ENCODE results near the gene HEATR9.

HEATR9 gene

DNA sequence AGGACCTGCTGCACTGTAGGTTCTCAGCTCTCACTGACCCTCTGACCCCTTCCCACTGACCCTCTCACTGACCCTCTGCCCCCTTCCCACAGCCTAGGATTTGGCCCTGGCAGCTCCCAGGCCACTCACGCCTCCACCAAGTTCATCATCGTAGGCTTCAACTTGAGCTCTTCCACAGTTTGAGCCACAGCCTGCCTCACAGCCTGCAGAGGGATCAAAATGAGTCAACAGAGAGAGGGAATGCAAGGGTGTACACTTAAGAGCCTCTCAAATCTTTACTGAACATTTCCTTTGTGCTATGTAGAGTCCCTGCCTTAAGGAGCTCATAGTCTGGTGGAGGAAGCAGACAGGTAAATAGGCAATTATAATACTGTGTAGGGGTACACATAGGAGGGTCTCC lies 12.1 kb downstream of the HEATR9 start:
- no peak for DNase-seq

DNA sequence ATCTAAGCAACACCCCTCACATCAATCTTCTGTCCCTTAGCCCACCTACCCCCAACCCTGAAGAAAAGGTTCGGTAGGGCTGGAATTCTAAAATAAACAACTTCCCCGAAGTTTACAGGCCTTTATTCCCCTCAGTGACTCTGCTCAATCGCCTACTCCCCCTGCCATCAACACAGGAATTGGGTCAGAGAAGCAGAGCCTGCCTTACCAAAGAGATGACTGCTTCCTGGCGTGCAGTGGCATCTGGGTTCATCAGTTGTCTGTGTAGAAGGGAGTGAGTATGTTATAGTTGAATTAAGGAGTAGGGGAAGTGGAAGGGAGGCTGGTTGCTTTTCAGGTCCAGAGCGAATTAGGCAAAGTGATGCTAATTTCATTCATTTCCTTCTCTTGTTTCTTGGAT lies 12.7 kb downstream of the HEATR9 start:
- no peak for DNase-seq

DNA sequence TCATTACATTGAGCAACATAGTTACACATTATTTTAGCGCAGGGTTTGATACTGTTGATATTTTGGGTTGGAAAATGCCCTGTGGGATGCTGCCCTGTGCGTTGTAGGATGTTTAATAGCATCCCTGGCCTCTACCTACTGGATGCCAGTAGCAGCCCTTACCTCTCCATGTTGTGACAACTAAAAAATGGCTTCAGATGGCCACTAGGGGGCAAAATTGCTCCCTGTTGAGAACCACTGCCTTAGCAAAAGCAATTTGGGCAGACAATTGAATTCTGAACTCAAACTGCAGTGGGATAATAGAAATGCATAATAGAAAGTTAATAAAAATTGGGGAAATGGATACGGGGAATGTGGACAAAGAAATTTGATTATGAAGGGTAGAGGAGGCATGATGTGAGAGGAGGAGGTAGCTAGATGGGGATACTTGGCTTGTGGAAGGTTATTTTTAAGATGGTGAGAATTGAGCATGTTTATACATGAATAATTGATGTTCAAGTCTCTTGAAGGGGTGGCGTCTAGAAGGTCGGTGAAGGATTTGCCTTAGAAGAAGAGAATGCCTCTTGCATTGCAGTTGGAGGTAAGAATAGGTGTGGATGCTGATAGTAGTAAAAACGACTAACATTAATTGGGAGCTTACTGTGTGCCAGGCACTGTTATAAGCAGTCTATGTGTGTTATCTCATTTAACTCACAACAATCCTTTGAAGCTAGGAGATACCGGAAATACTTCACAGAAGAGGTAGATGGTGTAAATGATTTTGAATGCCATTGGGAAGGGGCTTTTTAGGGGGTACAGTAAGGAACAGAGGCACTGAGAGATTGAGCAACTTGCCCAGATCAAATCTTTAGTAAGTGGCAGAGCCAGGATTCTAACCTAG lies 19.0 kb downstream of the HEATR9 start:
- DNase-seq: peak; percentile 18

DNA sequence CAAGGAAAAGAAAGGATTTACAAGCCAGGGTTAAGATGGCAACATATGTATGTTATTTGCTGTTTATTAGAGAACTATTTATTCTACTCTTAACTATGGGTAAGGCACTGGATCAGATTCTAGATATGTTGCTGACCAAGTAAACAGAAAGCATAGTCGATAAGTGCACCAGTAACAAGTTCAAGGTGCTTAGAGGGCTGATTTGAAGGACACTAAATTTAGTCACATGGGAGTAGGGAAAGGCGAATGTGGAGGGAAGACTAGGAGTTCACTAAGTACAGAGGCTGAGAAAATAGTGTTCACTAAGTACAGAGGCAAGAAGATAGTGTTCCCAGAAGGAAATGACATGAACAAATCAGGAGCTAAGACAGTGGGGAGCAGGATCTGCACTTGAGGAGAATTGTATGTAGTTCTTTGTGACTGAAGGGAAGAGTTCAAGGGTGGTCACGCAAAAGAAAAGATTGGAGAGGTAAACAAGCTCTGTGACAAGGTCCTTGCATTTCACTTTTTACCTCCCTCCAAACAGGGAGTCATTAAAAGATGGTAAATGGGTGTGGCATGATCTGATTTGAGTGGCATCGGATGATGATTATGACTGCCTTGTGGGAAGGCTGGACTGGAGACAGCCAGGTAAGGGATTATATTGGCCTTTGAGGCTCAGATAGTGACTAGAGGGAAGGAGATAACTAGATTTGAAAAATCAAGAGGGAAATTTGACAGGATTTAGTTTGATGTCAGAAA lies 20.9 kb downstream of the HEATR9 start:
- DNase-seq: no peak

DNA sequence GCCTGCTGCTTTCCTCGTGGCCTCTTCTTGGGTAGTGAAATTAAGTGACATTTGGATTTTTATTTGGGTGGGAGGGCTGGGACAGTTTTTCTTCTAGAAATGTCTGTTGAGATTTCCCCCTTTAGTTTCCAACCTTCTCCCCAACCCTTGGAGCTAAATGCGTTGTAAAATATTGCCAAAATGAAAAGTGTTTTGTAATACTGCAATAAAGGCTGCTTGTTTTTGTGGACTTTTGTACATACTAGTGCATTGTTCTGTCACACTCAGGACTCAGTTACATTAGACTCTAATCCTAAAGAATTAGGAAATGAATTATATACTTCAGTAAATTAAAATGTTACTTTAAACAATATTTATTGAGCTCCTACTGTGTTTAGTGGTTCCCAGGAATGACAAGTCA lies 21.7 kb downstream of the HEATR9 start:
- no peak for DNase-seq

DNA sequence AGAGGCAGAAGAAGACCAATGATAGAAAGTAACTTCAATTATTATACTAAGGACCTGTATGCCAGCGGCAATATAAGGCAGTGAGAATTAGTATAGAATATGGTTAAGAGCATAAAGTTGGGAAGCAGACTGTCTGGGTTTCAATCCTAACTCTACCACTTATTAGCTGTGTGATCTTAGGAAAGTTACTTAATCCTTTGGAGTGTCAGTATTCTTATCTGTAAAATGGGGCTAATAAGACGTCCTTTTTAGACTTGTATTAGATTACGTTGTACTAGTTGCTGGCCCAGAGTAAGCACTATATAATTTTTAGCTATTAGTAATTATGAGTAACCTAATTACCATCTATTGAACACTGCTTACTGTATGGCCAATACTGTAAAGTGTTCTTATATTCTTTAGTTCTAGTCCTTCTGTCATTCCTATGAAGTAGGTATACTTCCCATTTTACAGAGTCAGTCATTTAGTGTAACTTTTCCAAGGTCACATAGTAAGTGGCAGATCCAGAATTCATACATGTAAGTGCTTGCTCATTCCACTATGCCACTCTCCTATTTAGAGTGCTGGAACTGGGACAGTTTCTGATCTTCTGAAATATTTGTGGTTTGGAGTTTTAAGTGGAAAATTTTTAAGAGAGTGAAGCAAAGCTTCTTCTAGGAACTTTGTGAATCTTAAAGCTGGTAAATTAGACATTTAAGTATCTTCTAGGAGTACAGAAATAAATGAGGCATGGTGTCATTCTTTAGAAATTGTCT lies 22.5 kb downstream of the HEATR9 start:
- no peak for DNase-seq

DNA sequence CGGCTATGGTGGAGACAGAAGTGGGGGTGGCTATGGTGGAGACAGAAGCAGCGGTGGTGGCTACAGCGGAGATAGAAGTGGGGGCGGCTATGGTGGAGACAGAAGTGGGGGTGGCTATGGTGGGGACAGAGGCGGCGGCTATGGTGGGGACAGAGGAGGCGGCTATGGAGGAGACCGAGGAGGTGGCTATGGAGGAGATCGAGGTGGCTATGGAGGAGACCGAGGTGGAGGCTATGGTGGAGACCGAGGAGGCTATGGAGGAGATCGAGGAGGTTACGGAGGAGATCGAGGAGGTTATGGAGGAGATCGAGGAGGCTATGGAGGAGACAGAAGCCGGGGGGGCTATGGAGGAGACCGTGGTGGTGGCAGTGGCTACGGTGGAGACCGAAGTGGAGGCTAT lies 24.1 kb downstream of the HEATR9 start:
- no peak for DNase-seq

DNA sequence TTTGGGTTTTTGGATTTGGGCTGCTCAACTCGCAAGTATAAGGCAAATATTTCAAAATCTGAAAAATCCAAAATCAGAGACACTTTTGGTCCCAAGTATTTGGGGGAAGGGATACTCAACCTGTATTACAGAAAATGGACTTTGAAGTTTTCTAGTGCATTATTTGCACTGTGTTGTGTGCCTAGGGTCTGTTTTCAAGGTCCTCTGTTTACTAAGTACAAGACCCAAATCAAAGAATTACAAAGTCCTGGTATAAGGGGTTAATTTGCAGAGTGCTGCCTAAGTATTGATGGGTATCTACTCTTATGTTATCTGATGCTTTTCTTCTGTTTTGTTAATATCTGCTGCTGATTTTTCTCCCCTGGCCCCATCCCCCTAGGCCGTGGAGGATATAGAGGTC lies 25.0 kb downstream of the HEATR9 start:
- no peak for DNase-seq

DNA sequence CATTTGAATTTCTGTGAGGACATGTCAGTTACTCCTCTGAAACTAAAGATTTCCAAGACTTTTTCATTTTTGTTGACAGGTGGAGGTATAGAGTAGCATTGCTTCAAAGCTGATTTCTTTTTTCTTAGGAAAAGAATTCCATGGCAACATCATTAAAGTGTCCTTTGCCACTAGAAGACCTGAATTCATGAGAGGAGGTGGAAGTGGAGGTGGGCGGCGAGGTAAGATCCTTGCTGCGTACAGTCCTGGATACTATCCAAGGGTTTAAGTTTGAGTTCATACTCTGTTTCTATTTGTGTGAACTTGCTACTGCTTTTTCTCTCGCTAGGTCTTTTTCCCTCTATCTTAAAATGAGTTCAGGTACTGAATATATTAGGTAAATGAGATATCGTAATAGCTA lies 26.5 kb downstream of the HEATR9 start:
- DNase-seq: no peak

DNA sequence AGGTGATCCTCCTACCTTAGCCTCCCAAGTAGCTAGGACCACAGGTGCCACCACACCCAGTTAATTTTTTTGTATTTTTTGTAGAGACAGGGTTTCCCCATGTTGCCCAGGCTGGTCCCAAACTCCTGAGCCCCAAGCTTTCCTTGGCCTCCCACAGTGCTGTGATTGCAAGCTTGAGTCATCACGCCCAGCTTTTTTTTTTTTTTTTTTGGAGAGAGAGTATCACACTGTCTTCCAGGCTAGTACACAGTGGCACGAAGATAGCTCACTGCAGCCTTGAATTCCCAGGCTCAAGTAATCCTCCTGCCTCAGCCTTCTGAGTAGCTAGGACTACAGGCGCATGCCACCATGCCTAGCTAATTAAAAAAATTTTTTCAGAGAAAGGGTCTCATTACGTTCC lies 27.2 kb downstream of the HEATR9 start:
- DNase-seq: no peak

DNA sequence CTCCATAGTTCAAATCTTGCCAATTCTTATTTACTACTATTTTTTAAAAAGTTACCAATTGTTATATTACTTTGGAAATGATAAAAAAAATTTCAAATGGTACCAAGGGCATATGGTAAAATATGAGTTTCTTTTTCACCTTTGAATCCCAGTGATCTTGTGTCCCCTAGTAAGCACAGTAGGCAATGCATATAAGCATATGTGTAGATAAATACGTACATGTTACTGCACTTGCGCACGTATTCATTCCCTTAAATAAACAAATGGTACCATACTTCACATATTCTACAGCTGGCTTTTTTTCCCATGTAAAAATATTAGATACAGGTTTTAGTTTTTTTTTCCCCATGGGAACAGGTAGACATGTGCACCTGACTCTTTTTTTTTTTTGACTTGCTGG lies 27.6 kb downstream of the HEATR9 start:
- no peak for DNase-seq

DNA sequence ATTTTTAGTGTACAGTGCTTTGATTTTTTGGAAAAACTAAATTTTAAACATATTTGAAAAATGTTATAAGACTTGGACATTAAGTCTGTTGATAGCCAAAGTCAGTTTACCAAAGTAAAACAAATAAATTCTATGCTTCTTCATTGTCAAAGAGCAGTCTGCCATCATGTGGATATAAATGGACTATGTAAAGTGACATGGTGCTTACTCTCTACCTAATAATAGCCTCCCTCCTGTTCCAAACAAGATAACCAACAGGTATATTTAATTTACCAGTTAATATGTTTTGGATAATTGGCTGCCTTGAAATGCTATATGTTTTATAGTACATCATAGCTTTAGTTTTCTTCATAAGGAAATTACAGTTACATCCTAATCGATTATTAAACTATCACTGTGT lies 43.5 kb downstream of the HEATR9 start:
- DNase-seq: no peak

DNA sequence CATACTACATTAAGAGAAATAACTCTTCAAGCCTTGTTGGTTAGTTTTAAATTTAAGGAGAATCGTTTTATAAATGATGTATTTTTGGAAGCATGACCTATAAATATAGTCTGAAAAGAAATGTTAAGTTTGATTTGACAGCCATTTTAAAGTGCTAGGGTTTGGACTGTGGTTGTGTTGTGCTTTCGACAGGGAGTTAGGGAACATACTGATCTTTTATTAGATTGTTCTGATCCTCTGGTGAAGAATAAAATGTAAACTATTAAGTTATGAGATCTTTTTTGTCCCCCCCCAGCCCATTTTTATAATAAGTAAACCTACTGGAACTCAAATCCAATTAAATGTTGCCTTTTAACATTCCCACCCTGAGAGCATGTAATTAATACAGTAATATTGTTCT lies 47.4 kb downstream of the HEATR9 start:
- DNase-seq: no peak

DNA sequence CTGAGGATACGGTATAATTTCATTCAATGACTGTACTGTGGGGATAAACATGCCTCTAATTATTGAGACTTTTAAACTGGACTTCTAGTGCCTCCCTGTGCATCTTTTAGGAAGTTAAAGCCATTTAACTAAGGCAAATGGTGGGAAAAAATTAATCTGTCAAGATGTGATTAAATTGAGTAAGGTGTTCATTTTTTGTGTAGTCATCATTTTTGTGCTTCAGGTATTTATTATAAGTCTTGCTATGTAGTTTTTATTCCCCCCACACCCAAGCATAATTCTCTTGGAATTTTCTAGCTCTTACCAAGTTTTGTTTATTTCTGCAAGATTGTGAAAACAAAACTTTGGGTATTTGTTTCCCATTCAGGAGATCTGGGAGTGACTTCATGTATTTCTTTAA lies 49.2 kb downstream of the HEATR9 start:
- DNase-seq: no peak

DNA sequence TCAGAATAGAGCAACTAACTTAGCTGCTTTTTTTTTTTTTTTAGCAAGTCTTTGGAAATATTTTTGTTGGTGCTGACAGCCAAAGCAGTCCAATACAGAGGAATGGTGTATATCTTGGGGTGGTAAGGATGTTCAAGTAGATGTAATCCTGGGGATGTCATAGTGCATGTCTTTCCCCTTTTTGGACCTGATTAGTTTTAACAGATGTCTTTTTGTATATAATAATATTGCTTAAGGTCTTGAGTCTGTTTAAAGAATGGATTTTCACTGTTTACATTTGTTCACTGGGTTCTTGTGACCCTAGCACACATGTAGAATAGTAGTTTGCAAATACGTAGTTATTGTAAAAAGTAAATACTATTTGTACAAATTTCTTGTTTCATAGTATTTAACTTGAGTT lies 51.5 kb downstream of the HEATR9 start:
- DNase-seq: no peak

DNA sequence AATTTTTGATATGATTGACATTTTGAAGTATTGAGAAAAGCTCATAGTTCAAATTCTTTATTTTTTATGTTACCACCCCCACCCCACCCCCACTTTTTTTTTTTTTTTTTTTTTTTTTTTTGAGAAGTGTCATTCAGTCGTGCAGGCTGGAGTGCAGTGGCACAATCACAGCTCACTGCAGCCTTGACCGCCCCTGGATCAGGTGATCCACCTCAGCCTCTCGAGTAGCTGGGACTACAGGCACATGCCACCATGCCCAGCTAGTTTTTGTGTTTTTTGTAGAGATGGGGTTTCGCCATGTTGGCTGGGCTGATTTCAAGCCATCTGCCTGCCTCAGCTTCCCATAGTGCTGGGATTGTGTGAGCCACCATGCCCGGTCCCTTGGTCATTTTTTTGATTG lies 52.0 kb downstream of the HEATR9 start:
- DNase-seq: no peak

DNA sequence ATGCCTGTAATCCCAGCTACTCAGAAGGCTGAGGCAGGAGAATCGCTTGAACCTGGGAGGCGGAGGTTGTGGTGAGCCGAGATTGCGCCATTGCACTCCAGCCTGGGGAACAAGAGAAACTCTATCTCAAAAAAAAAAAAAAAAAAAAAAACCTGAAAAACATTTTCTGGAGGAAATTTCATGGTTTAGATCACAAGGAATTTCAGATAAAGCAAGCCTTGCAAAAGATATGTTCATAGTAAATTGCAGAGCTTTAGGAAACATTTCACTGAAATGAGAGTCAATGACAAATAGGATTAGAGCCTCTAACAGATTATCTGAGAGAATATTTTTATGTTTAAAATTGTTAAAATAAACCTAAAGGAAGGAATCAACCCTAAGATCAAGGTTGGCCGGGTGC lies 56.2 kb downstream of the HEATR9 start:
- DNase-seq: no peak

DNA sequence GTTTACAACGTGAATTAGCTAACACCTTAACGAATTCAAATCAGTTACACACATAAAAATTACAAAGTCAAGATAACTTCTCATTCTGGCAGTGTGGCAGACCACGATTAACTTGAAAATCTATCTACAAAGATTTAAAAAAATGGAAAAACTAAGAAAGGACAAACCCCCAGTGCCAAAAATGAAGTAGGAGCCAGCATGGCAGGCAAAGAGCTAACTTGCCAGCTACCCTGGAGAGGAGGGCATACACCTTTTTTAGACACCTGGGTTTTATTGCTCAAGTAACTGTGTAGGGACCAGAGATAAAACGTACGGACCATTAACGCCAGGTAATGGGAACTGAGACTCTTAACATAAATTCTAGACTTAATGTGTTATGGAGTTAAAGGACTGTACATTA lies 56.9 kb downstream of the HEATR9 start:
- DNase-seq: no peak

DNA sequence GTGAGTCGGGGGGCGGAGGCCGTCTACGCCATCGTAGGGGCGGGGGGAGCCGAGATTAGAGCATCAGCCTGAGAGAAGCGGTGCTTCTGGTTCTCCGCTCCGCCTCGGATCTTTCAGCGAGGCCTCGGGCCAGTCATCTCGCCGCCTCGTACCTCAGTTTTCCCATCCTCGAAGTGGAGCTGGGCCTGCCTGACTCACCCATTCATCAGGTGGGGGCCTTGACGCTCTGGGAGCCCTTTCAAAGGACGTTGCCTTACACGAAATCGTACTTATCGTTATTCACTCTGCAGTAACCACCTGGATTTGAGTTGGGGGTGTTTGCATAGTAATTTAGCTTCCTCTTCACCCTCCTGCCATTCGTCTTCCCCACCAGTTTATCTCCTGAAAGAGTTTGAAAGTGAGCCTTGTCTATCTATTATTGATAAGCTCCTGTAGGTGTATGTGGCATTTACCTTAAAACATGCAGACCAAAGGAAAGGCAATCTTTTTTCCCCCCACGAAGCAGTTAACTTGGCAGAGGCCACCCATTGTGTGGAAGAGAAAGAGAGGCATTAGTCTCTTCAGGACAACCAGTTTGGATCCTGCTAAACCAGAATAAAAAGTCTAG lies 58.7 kb downstream of the HEATR9 start:
- no peak for DNase-seq

DNA sequence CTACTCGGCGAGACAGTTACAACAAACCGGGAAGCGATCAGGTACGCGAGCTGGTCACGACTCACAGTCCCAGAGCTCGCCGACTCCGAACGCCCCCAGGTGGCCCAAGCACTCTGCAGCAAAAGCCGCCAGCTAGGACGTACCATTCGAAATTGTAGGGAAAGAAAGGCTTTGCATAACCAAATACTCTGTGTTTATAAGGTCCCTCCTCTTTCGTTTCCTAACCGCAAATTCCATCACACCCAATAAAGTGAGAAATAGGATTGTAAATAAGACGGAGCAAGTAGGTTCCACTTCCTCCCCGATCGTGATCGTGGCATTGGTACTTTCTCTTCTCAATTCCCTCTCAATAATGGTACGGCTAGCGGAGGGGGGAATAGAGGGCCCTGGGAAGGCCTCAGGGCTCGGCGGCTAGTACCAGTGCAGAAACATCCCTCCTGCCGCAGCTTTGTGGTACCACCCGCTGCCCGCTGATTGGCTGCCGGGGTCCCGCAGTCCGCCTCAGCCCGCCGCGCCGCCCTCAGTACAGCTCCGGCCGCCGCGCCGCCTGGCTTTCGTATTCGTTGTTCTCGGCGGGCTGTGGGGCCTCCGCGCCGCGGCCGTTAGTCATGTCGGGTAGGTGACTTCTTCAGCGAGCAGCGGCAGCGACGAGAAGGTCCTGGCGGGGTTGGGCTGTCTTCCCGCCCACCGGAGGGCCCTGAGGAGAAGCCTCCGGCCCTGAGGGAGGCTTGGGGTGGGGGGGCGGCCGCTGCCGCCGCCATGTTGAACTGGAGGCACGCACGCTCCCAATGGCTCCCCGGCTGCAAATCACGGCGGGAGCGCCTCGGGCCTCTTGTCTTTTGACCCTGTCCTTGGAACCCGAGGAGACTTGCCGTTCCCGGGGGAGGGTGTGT lies 59.5 kb downstream of the HEATR9 start, which contains the start of gene TAF15:
TAF15 (plus strand) TSS at position 523 of the 893 bp plus-strand sequence; CDS start at position 609, 86 bp downstream.
- peak; percentile 99 for DNase-seq

DNA sequence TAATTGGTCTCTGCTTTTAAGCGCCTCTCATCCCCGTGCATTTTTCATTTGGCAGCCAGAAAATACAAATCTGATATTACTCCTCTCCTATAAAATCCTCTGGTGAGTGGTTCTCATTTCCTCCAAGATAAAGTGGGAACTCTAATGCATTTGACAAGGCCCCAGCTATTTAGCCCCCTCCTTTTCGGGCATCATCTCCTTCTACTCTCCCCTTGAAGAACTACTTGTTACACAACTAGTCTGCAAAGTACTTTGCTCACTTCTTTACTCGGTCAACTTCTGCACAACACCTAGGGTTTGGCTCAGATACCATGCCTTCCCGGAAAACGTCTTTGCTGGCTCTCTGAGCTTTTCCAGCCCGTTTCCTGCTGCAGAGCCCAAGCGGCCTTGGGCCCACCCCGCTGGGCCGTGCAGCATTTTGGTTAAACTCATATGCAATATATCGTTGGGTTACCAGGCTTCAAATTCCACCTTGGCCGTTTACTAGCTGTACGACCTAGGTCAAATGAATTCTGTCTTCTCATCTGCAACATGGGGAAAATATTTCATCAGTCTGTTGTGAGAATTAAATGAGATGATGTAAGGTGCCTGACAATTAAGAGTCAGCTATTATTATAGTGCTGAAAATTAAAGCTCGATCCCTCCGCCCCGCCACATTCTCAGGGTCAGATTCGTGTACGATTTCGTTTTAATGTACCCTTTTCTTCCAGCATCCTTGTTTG lies 60.3 kb downstream of the HEATR9 start:
- no peak for DNase-seq
